Ovary (tissue), 9 donors: ENCODE data around the gene FBXL19. TPM values are rescaled to one million over a fixed set of nuclear protein-coding genes. Genes with fewer than 3 reads are reported as not detected.

Experiments
- DNase-seq, 5 donors: peaks; one replicate each; pipeline ENCODE4 v3.0.0-alpha.2; 2019 to 2020
- H3K27ac ChIP-seq, 2 donors: fragments of 200-600 bp; one replicate each; pipeline versions ENCODE4 v1.5.1 to v1.8.0; 2019 to 2022
- H3K27me3 ChIP-seq: fragments of 200-600 bp; one replicate; pipeline ENCODE4 v1.8.0; 2022
- H3K36me3 ChIP-seq: fragments of 200-600 bp; sonication (generic); one replicate; pipeline ENCODE4 v1.5.1; 2019
- H3K4me1 ChIP-seq: one replicate; pipeline ENCODE4 v1.8.1; 2013; ENCODE audit warnings: mild to moderate bottlenecking, moderate library complexity; ENCODE audit not compliant: insufficient read depth
- H3K4me3 ChIP-seq: fragments of 200-600 bp; sonication (generic); one replicate; pipeline ENCODE4 v1.5.1; 2017
- H3K9me3 ChIP-seq, 2 donors: fragments of 200-600 bp in 1 of 2; sonication (generic) in 1 of 2; one replicate each; pipeline versions ENCODE4 v1.5.1 to v1.8.1; 2013 to 2019; ENCODE audit warnings: mild to moderate bottlenecking in 1 of 2, moderate library complexity in 1 of 2
- EP300 ChIP-seq: sonication (generic); formaldehyde crosslinking; IDR thresholded peaks from one replicate; pipeline ENCODE4 v1.6.1; 2017; ENCODE audit warnings: antibody characterized with exemption
- POLR2A ChIP-seq: fragments of 450-650 bp; IDR thresholded peaks from one replicate; pipeline ENCODE4 v1.6.1; 2017; ENCODE audit warnings: antibody characterized with exemption, mild to moderate bottlenecking, moderate library complexity
- WGBS, 3 donors: extraction: QIAGEN DNeasy Blood & Tissue Kit in 1 of 3; methylation state at CpG; one replicate each; pipeline versions ENCODE4 v1.1.5 to v1.1.7; 2013 to 2017; 5-methylcytosine and 5-hydroxymethylcytosine counted together
- intact Hi-C, 4 donors: fragments of 100-400 bp; cut with DNase I; formaldehyde crosslinking; loops; one replicate each; pipeline versions ENCODE4 v1.11.0 to v1.15.1; 2022 to 2023
- polyA plus RNA-seq, 2 donors: library from polyadenylated mRNA; stranded (reverse); fragments of 200-250 nt in 1 of 2; fragments of 350-450 nt in 1 of 2; fragmentation: Illumina TruSeq in 1 of 2; extraction: RNeasy Lipid Tissue Mini Kit (QIAGEN cat#74804) in 1 of 2; gene quantifications; one replicate each; pipeline ENCODE4 v1.2.3, GENCODE V29; 2013 to 2014
- total RNA-seq, 7 donors: library from RNA; depleted of rRNA in 2 of 7; stranded (reverse); fragments of >200 nt in 2 of 7; fragmentation: NEBNext Ultra II Directional in 3 of 7; extraction: Animal tissue kit (Norgen Biotek cat#: 25700) in 3 of 7; gene quantifications; one replicate each; pipeline versions ENCODE4 v1.1.0 to v1.2.4, GENCODE V29; 2016 to 2023
- TF ChIP-seq, protein P1 (sequence below), 3 donors: fragments of 450-650 bp in 2 of 3; fragments of 200-600 bp in 1 of 3; IDR thresholded peaks; one replicate each; pipeline versions ENCODE4 v1.5.1 to v1.8.0; 2016 to 2022; ENCODE audit warnings: antibody characterized with exemption in 3 of 3, mild to moderate bottlenecking in 1 of 3
- donor health status: DM: no; HTN: no; CAD: no; lungs with moderate emphysema.
- donor health status: DM: no; HTN: no; CAD: no.
- donor health status: Bipolar disorder and iron deficiency.
- donor health status: DM: yes; HTN: yes; CAD: no.
- donor health status: DM: no; HTN: no; CAD: no.
- donor health status: DM: yes; HTN: yes; CAD: no.

Gene FBXL19
- total and polyA plus RNA-seq, 9 donors, result 1.6 to 24.3 (median 14.4) TPM

DNA sequence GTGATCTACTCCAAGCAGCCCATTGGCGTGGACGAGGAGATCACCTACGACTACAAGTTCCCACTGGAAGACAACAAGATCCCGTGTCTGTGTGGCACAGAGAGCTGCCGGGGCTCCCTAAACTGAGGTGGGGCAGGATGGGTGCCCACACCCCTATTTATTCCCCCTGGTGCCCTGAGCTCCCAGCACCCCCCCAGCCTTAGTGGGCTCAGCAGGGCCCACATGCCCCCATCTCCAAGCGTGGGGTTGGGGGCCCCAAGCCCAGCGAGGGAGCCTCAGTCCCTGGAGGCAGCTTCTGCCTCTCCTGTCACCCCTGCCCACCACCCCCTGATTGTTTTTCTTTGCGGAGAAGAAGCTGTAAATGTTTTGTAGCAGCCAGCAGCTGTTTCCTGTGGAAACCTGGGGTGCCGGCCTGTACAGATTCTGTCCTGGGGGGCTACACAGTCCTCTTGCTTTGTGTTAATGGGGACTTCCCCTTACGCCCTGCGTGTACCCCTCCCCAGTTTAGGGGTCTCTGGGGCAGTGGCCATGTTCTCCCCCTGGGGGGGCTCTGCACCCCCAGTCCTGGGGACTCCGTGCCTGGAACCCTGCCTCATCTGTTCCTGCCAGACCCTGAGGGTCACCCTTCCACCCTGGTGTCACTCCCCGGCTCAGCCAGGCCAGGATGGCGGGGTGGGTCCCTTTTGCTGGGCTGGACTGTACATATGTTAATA is 60.7 kb downstream of the FBXL19 start:
- Histone ChIP-seq H3K27me3 (no peaks in the 10 kb centered on the region), H3K4me1 (peaks cover 8% of the 10 kb centered on the region), H3K4me3 (no peak overlapping the region), H3K9me3 (no peaks in the 10 kb centered on the region), H3K27ac (no peak overlapping the region), H3K36me3 (no peaks in the 10 kb centered on the region)
- intact Hi-C loops, result loop anchor here in 3 of 4 donors (2.0 to 10.0 kb wide), 6 partner anchors 51 to 891 kb away; partner anchors contain the start of genes ZNF267 (in 2 of the 3), STX4 (in 1 of the 3) and ZNF843 (in 1 of the 3)
- DNase-seq, result no peak
- 62 to 66% (median 64%) methylated on average over 14 of the region's 14 CpGs for WGBS, 3 donors
- TF ChIP-seq POLR2A, result no peak
- TF ChIP-seq, protein P1, sequence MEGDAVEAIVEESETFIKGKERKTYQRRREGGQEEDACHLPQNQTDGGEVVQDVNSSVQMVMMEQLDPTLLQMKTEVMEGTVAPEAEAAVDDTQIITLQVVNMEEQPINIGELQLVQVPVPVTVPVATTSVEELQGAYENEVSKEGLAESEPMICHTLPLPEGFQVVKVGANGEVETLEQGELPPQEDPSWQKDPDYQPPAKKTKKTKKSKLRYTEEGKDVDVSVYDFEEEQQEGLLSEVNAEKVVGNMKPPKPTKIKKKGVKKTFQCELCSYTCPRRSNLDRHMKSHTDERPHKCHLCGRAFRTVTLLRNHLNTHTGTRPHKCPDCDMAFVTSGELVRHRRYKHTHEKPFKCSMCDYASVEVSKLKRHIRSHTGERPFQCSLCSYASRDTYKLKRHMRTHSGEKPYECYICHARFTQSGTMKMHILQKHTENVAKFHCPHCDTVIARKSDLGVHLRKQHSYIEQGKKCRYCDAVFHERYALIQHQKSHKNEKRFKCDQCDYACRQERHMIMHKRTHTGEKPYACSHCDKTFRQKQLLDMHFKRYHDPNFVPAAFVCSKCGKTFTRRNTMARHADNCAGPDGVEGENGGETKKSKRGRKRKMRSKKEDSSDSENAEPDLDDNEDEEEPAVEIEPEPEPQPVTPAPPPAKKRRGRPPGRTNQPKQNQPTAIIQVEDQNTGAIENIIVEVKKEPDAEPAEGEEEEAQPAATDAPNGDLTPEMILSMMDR (IDR thresholded peaks at IDR 0.05), result no peak
- TF ChIP-seq EP300, result no peak

DNA sequence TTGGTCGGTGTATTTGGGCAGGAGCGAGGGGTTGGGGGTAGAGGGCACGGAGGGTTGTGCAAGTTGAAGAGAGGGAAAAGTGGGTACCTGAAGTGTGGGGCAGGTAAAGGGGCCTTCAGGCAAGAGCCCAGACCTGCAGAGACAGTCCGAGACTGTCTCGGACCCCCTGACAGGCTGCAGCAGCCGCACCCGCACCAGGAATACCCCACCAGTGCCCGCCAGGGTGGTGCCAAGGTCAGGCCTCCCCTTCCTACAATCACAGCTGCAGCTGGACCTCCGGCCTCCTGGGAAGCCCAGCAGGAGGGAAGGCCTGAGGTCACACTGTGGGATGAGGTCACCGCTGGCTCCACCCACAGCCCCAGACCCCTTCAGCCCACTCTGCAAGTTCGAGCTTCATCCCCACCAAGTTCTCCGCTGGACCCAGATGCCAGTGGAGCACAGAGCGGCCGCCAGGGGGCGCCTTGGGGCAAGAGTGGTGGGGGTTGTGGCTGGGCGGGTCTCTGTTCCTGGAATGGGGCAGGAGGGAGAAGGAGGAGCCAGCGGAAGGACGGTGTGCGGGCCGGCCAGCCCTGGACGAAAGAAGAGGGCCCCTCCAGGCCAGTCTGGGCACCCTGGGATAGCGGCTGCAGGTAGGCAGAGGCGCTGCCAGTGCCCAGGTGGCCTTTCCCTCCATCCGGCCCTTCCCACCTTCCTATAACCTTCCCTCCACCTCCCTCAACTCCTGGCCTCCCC is 61.5 kb downstream of the FBXL19 start, which contains the start of gene HSD3B7:
Gene HSD3B7, plus strand, starts transcription at position 539 of the 732 bp plus-strand sequence. CDS start 452 bp downstream, outside the sequence.
- H3K9me3 ChIP-seq, result no peaks in the 10 kb centered on the region
- H3K27me3 ChIP-seq, result no peaks in the 10 kb centered on the region
- H3K4me3 ChIP-seq, result peak within 1 kb of the TSS; percentile 42
- peaks cover 8% of the 10 kb centered on the region for H3K4me1 ChIP-seq
- no peaks in the 10 kb centered on the region for H3K36me3 ChIP-seq
- intact Hi-C loops, result loop anchor here (2.0 to 10.0 kb wide), 7 partner anchors 50 to 890 kb away; partner anchors contain the start of genes ZNF843 (in 4 of the 4), ZNF267 (in 2 of the 4) and STX4 (in 1 of the 4)
- no peak within 1 kb of the TSS for H3K27ac ChIP-seq
- TF ChIP-seq, protein P1 (IDR thresholded peaks at IDR 0.05), result peak; percentile 87 to 97 (median 97)
- no peak for TF ChIP-seq EP300
- DNase-seq, result peak; percentile 90 to 96 (median 94)
- WGBS, 3 donors, result 18 to 25% (median 21%) methylated on average over 24 of the region's 24 CpGs

DNA sequence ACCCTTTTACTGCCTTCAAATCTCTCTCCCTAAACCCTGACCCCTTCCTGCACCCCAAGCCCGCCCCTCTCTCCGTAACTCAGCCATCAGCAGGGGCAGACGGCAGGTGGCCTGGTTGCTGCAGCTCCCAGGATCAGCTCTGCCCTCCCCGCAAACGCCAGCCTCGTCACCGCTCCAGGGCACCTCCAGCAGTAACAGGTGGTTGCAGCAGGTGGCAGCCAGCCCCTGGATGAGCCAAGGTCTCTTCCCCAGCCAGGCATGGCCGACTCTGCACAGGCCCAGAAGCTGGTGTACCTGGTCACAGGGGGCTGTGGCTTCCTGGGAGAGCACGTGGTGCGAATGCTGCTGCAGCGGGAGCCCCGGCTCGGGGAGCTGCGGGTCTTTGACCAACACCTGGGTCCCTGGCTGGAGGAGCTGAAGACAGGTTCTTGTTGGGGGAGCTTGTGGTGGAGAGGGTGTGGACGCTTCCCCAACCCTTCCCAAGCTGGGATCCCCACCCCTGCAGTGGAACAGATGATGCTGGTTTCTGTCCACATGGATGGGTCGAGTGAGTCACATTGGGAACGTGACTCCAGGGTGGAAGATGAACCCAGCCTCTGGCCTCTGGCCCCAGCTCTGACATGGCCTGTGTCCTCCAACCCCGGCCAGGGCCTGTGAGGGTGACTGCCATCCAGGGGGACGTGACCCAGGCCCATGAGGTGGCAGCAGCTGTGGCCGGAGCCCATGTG is 62.2 kb downstream of the FBXL19 start:
- Histone ChIP-seq H3K27me3 (no peaks in the 10 kb centered on the region), H3K4me1 (peaks cover 8% of the 10 kb centered on the region), H3K4me3 (peak overlapping the region; percentile 42), H3K9me3 (no peaks in the 10 kb centered on the region), H3K36me3 (no peaks in the 10 kb centered on the region), H3K27ac (no peak overlapping the region)
- intact Hi-C loops, result loop anchor here (2.0 to 10.0 kb wide), 6 partner anchors 49 to 889 kb away; partner anchors contain the start of genes ZNF843 (in 4 of the 4), ZNF267 (in 2 of the 4) and STX4 (in 1 of the 4)
- 35 to 51% (median 44%) methylated on average over 18 to 20 of the region's 20 CpGs for WGBS, 3 donors
- peak in 4 of 5 donors; percentile 46 to 63 (median 52) for DNase-seq
- TF ChIP-seq POLR2A (no peak), EP300 (no peak)
- TF ChIP-seq, protein P1 (IDR thresholded peaks at IDR 0.05), result no peak
